Left ventricle myocardium superior (tissue), 1 donor: ENCODE results near the gene C1QL1. TPM values are rescaled to one million over a fixed set of nuclear protein-coding genes. Genes with fewer than 3 reads are reported as not detected.

Experiments used
- microRNA-seq: library from miRNA; unstranded; fragments of <30 nt; microRNA quantifications from one replicate; pipeline ENCODE4 v1.2.0, GENCODE V29; 2020; ENCODE audit warnings: borderline number of aligned reads
- total RNA-seq: library from RNA; stranded (reverse); fragmentation: NEBNext Ultra II Directional; extraction: Animal tissue kit (Norgen Biotek cat#: 25700); gene quantifications from one replicate; pipeline ENCODE4 v1.2.1, GENCODE V29; 2021
- donor health status: DM: no; HTN: yes; CAD: no; lungs with severe emphysema.

The C1QL1 gene
- total RNA-seq, 1 donor from 2014 or later = 15.2 TPM

Small RNAs within 50 kb of the gene (microRNA-seq; reads per million reads assigned to microRNA genes)
- gene MIR6783 = not detected

Other genes starting within 250 kb of the C1QL1 start
- 27.2 TPM for gene ADAM11, start 209.3 kb downstream of the C1QL1 start, total RNA-seq
- gene GJC1, start 138.0 kb downstream of the C1QL1 start, total RNA-seq = 18.6 TPM
- gene HIGD1B, start 120.4 kb downstream of the C1QL1 start, total RNA-seq = 22.2 TPM
- gene EFTUD2, start 68.9 kb downstream of the C1QL1 start, total RNA-seq = 54.4 TPM
- 4.2 TPM for gene GFAP, start 52.8 kb downstream of the C1QL1 start, total RNA-seq
- 3.2 TPM for gene KIF18B, start 20.5 kb downstream of the C1QL1 start, total RNA-seq
- 25.6 TPM for gene DCAKD, start 83.3 kb upstream of the C1QL1 start, total RNA-seq
- gene NMT1, start 93.0 kb upstream of the C1QL1 start, total RNA-seq = 114 TPM
- 281 TPM for gene PLCD3, start 164.2 kb upstream of the C1QL1 start, total RNA-seq
- gene ACBD4, start 167.4 kb upstream of the C1QL1 start, total RNA-seq = 7.7 TPM
- 35.1 TPM for gene HEXIM1, start 180.2 kb upstream of the C1QL1 start, total RNA-seq
- gene HEXIM2, start 193.6 kb upstream of the C1QL1 start, total RNA-seq = 8.9 TPM